ENCODE measurements around the gene GLRX5. TPM values are rescaled to one million over a fixed set of nuclear protein-coding genes. Genes with fewer than 3 reads are reported as not detected.
A peak's percentile ranks its signal among the peaks of the same experiment; 100 is the strongest.

Gene GLRX5
- total and polyA plus RNA-seq, 2 donors from 2014 or later: 46.7 to 124 TPM

DNA sequence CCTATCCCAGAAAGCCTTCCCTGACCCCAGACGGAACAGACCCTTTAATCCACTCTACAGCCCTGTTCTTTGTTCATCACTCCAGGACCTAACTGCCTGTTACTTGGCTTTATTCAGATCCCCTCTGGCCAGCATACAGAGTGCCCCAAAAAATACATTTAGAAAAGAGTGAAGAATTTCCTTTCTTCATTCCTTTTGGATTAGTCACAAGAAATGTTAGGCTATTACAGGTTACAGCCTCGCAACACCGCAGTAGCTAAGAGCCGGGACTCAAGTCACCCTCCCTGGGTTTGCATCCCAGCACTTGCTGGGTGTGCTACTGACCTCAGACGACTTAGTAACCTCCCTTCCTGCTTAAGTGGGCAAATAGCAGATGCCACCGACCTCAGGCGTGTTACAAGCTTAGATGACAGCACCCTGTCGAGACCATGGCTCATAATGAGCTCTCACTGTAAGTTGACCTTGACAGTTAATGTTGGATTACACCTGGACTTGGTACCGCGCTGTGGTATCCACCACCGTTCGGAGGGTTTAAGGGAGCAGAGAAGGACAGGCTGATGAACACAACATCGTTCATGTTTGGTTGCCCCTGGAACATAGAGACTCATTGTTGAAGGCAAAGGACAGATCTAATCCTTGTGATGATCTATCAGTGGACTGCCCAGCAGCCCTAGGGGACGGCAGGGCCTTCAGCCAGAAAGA, 12.9 kb downstream of the GLRX5 start:
- no peak for FAIRE-seq

DNA sequence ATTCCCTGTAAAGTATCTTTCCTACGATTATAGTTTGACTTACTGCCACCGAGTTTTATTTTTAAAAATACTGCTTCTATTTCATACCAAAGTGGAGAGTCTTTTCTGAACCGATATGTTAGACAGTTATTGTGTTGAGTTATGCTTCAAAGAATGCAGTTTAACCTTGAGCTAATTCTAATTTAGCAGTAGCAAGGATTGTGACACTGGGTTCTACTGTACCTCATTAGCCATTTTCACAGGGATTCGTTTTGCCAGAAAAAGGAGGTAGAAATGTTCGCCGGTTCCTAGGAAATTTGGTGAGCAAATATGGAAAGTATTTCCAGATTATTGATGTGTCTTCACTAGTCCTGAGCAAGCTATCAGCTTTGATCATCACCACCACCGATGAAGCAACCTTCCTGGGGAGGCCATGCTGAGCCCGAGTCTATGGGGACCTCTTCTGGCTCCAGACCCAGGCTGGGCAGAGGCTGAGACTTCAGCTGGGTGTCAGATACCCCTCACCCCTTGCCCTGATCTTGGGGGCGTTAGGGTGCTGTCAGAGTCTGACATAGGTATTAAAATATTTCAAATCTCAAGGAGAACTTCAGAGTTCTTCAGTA, 13.6 kb downstream of the GLRX5 start:
- peaks cover 0 to 8% (median 7%) of the 10 kb centered on the region in 3 donors for H3K36me3 ChIP-seq (ENCODE audit: control insufficient read depth in 2 of 3, insufficient read depth in 3 of 3, low read length in 3 of 3)
- H3K9me3 ChIP-seq (ENCODE audit: control insufficient read depth in 2 of 3, insufficient read depth in 1 of 3, low read length in 3 of 3): peaks cover 0 to 3% (median 0%) of the 10 kb centered on the region in 3 donors
- H3K27ac ChIP-seq (ENCODE audit: low read depth in 2 of 2, low read length in 2 of 2): no peak overlapping the region
- DNase-seq: no peak
- intact Hi-C loops (cut with DNase I): no loop called here
- peaks cover 0 to 12% (median 7%) of the 10 kb centered on the region in 3 donors for H3K4me1 ChIP-seq (ENCODE audit: control insufficient read depth in 2 of 3, insufficient read depth in 2 of 3, low read depth in 1 of 3, low read length in 3 of 3)
- H3K9ac ChIP-seq (ENCODE audit: low read length in 3 of 3): no peak overlapping the region
- H3K4me3 ChIP-seq (ENCODE audit: low read length in 3 of 3): no peak overlapping the region
- TF ChIP-seq, protein P1, sequence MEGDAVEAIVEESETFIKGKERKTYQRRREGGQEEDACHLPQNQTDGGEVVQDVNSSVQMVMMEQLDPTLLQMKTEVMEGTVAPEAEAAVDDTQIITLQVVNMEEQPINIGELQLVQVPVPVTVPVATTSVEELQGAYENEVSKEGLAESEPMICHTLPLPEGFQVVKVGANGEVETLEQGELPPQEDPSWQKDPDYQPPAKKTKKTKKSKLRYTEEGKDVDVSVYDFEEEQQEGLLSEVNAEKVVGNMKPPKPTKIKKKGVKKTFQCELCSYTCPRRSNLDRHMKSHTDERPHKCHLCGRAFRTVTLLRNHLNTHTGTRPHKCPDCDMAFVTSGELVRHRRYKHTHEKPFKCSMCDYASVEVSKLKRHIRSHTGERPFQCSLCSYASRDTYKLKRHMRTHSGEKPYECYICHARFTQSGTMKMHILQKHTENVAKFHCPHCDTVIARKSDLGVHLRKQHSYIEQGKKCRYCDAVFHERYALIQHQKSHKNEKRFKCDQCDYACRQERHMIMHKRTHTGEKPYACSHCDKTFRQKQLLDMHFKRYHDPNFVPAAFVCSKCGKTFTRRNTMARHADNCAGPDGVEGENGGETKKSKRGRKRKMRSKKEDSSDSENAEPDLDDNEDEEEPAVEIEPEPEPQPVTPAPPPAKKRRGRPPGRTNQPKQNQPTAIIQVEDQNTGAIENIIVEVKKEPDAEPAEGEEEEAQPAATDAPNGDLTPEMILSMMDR (IDR thresholded peaks at IDR 0.05; ENCODE audit: borderline replicate concordance, extremely low read depth, insufficient read depth): no peak
- FAIRE-seq: no peak
- no peaks in the 10 kb centered on the region for H3K27me3 ChIP-seq (ENCODE audit: control insufficient read depth, insufficient read depth, low read length)

More for the DNA sequence above, 12.9 kb downstream of the GLRX5 start:
- Histone ChIP-seq H3K4me1 (ENCODE audit: control insufficient read depth in 2 of 3, insufficient read depth in 2 of 3, low read depth in 1 of 3, low read length in 3 of 3) (peaks cover 0 to 12% (median 7%) of the 10 kb centered on the region in 3 donors), H3K27me3 (ENCODE audit: control insufficient read depth, insufficient read depth, low read length) (no peaks in the 10 kb centered on the region), H3K9ac (ENCODE audit: low read length in 3 of 3) (no peak overlapping the region), H3K4me3 (ENCODE audit: low read length in 3 of 3) (no peak overlapping the region), H3K9me3 (ENCODE audit: control insufficient read depth in 2 of 3, insufficient read depth in 1 of 3, low read length in 3 of 3) (peaks cover 0 to 3% (median 0%) of the 10 kb centered on the region in 3 donors), H3K27ac (ENCODE audit: low read depth in 2 of 2, low read length in 2 of 2) (no peak overlapping the region), H3K36me3 (ENCODE audit: control insufficient read depth in 2 of 3, insufficient read depth in 3 of 3, low read length in 3 of 3) (peaks cover 0 to 8% (median 7%) of the 10 kb centered on the region in 3 donors)
- TF ChIP-seq, protein P1 (IDR thresholded peaks at IDR 0.05; ENCODE audit: borderline replicate concordance, extremely low read depth, insufficient read depth): no peak
- intact Hi-C loops (cut with DNase I): no loop called here
- peak in 1 of 5 donors; percentile 19 for DNase-seq

DNA sequence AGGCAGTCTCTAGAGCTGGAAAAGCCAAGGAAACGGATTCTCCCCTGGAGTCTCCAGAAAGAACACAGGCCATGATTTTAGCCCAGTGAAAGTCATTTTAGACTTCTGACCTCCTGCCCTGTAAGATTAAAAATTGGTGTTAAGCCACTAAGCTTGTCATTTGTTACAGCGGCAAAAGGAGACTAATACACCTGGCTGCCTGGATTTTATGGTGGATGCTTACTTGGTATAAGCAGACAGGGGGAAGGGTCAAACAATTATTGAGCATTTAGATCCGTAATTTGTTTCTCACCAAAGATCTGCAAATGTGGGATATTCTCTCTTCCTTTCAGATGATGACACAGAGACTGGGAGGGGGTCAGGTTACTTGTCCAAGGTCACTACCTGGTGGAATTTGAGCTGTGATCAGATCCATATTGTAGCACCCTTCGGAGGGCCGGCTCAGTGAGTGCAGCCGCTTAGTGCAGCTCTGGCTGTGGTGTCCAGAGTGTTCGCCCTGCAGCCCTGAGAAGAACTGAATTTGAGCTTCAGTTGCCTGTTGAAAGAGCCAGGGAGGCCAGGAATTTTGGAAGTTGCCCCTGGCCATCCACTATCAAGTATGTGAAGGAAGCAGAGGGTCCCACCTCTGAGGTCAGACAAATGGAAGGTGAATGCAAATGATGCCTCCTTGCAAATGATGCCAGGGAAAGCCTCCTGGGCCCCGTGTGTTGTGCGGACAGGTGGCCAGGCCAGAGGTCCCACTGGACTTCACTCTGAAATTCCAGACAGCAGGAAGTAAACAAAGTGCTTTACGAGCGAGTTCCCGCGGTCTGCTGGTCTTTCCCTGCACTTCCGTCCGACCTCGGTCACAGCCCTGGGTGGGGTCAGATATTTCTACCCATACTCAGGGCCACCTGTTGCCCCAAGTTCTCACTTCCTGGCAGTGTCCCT, 15.1 kb downstream of the GLRX5 start:
- Histone ChIP-seq H3K9me3 (ENCODE audit: control insufficient read depth in 2 of 3, insufficient read depth in 1 of 3, low read length in 3 of 3) (peaks cover 0 to 3% (median 0%) of the 10 kb centered on the region in 3 donors), H3K36me3 (ENCODE audit: control insufficient read depth in 2 of 3, insufficient read depth in 3 of 3, low read length in 3 of 3) (peaks cover 0 to 3% (median 0%) of the 10 kb centered on the region in 3 donors), H3K9ac (ENCODE audit: low read length in 3 of 3) (no peak overlapping the region), H3K4me3 (ENCODE audit: low read length in 3 of 3) (no peak overlapping the region), H3K27ac (ENCODE audit: low read depth in 2 of 2, low read length in 2 of 2) (peak overlapping the region in 1 of 2 donors; percentile 16), H3K4me1 (ENCODE audit: control insufficient read depth in 2 of 3, insufficient read depth in 2 of 3, low read depth in 1 of 3, low read length in 3 of 3) (peaks cover 0 to 12% (median 7%) of the 10 kb centered on the region in 3 donors), H3K27me3 (ENCODE audit: control insufficient read depth, insufficient read depth, low read length) (no peaks in the 10 kb centered on the region)
- FAIRE-seq: no peak
- intact Hi-C loops (cut with DNase I): no loop called here
- peak in 2 of 5 donors; percentile 26 to 32 for DNase-seq
- TF ChIP-seq, protein P1 (IDR thresholded peaks at IDR 0.05; ENCODE audit: borderline replicate concordance, extremely low read depth, insufficient read depth): no peak

Data from kidney (tissue), 14 donors.